Activated CD4-positive, CD25-positive, alpha-beta regulatory T cell treated with anti-CD3 and anti-CD28 coated beads, Interleukin-2, amount 50 U/mL, for 24 hours (primary cell): ENCODE data around the gene ST3GAL3.

Experiments
- ATAC-seq, 2 donors: fragments of 150-1000 bp; cut with Tn5 transposase; one replicate each; pipeline ENCODE4 v1.10.0; 2021; ENCODE audit warnings: mild to moderate bottlenecking in 1 of 2, moderate library complexity in 1 of 2

ST3GAL3 gene

DNA sequence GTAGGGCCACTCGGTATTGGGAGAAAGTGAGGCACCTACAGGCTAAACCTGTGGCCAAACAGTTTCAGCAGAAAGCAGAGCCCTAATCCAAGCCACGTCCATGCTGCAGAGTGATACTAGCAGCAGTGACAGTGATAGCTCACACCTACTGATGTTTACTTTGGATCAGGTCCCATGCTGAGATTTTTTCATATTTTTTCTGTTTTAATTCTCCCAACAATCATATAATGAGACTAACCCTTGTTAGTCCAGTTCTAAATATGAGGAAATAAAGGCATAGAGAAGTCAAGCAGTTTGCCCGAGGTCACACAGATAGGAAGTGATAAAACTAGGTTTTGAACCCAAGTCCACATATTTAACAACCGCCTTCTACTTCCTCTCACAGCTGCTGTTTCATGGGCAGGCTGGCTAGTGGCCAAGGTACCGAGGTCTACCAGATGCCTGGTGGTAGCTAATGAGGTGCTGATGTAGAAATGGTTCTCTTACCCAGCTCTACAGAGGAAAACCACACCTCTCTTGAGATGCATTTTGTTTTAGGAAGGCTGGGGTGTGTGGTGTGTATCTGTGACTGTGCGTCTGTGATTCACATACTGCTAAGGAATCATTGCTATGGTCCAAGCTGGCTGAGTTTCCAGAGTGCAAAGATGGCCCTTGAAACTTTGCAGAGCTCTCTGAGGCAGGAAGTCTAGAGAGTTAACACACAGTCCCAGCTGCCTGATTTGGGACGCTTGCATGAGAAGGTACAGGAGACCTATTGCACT lies 146.0 kb downstream of the ST3GAL3 start:
- ATAC-seq = no peak

DNA sequence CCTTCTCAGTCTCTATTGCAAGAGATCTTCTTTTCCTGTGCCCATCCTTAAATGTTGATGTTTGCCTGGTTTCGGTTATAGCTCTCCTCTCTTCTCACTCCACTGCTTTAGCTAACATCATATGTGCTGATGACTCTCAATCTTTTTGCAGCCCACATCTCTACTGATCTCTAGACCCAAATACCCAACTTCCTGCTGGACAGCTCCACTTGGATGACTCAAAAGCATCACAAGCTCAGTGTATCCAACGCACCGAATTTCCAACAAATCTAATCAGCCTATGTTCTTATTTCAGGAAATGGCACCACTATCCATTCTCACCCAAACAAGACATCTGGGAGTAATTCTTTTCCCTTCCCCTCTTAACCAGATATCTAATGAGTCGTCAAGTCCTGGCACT lies 147.1 kb downstream of the ST3GAL3 start:
- ATAC-seq = no peak

DNA sequence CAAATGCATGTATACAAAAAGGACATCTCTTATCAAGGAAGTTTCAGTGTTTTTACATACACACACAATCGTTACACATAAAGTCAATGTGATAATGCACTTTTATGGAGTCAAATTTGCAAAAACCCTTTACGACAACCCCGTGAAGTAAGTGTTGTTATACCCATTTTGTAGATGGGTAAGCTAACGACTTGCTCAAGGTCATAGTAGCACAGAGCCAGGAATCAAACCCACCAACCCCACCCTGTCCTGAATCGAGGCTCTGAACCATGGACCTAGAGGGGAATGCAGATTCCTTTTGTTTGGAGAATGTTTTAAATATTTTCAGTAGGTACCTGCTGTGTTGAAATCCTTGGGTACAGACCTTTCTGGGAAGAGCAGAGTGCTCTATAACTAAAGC lies 148.9 kb downstream of the ST3GAL3 start:
- ATAC-seq = no peak

DNA sequence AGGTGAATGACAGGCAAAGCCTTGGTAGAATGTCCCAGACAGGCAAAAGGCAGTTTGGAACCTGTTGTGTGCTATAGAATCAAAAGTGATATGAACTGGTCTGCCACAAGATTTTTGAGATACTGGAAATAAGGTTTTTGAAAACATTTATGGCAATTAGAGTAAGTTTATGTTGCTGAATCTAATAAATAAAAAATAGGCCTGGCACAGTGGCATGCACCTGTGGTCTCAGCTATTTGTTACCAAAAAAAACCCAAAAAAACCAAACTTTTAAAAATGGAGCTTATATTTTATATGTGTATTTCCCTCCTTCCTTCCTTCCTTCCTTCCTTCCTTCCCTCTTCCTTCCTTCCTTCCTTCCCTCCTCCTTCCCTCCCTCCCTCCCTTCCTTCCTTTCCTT lies 149.8 kb downstream of the ST3GAL3 start:
- no peak for ATAC-seq

DNA sequence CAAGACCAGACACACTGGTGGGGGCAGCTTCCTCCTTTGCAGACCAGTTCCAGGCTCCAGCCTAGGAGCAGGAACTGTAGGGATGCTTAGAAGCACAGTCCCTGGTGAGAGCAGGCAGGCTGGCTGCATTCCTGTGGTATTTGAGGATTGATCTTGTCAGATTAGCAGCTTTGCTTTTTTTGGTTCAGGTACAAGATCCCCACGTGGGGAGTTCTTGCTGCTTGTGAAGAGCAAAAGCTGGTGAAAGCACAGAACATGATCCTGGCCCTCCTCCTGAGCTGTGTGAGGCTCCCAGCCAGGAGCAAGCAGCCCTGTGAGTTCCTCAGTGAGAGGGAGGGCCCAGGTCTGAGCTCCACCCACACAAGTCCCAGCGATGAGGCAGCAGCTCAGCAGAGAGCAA lies 151.0 kb downstream of the ST3GAL3 start:
- no peak for ATAC-seq

DNA sequence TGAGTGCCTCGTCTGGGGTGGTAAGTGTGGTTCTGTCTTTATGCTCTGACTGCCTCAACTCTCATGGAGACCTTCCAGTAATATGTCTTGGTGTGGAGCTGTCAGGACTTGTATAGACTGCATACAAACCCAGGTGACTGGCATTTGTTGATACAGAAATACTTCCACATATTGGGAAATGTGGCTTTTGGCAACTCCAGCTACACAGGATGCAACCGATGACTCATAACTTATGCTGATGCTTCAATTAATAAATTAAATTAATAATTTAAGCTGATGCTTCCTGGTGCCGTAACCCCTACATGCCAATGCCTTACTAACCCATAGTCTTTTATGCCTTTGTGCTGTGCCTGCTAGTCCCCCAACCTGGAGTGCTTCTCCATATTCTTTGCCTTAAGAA lies 154.0 kb downstream of the ST3GAL3 start:
- ATAC-seq = no peak

DNA sequence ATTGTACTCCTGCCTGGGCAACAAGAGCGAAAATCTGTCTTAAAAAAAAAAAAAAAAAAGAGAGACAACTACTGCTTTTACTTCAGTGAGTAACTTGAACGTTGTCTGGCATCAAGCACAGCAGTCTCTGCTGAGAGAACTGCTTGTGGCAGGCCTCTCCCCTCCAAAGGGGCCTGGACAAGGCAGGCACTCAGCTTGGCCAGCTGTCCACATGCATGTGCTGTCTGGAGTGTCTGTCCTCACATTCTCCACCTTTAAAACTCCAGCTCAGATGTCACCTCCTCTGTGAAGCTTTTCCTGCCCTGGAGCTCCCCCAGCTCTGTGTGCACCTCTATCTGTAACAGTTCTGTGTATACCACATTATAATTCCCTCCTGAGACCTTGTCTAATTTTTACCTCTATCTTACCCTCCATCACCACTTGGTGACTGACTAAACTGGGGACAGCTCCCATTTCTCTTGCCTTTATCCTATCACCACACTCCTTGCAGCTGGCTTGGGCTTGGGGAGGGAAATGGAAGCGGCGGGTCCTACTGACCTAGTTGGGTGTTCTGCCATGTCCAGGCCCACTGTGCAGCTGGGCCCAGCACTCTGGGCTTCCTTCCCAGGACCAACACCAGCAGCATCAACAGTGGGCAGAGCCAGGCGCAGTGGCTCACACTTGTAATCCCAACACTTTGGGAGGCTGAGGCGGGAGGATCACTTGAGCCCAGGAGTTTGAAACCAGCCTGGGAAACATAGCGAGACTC lies 154.8 kb downstream of the ST3GAL3 start:
- ATAC-seq = no peak

DNA sequence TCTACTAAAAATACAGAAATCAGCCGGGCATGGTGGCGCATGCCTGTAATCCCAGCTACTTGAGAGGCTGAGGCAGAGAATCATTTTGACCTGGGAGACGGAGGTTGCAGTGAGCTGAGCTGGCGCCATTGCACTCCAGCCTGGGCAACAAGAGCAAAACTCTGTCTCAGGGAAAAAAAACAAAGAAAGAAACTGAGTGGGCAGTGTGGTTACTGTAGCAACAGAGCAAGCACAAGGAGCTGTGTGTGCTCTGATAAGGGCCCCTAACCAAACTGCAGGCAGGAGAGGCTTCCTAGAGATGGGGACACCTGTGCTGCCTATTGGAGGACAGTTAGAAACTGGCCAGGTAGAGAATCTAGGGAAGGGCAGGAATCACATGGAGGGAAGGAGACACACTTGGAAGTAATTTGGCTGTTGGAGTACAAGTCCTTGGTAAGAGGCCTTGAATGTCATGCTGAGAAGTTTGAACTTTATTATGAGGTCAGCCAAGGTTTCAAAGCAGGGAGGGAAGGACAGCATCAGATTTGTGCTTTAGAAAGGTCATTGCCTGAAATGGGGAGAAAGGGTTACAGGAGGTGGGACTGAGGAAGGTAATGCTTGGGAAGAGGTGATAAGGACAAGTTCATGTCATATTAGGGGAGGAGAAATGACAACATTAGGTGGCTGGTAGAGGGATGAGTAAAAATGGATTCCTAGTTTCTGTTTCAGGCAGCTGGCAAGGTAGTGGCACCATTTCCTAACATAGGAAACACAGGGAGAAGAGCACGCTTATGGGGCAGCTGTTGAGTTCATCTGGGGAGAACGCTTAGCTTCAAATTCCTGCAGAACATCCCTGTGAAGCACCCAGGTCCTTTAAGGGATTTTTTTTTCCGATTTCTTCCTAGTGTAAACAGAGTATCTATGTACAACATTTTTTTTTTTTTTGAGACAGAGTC lies 157.0 kb downstream of the ST3GAL3 start:
- no peak for ATAC-seq

DNA sequence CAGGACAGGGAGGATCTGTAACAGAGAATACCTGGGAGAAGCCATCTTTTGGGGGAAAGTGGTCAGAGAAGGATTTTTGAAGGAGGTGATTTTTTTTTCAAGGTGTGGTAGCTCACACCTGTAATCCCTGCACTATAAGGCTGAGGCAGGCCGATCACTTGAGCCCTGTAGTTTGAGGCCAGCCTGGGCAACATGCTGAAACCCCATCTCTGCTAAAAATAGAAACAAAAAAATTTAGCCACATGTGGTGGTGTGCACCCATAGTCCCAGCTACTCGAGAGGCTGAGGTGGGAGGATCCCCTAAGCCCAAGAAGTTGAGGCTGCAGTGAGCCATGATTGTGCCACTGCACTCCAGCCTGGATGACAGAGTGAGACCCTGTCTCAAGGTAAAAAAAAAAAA lies 158.9 kb downstream of the ST3GAL3 start:
- ATAC-seq = no peak

DNA sequence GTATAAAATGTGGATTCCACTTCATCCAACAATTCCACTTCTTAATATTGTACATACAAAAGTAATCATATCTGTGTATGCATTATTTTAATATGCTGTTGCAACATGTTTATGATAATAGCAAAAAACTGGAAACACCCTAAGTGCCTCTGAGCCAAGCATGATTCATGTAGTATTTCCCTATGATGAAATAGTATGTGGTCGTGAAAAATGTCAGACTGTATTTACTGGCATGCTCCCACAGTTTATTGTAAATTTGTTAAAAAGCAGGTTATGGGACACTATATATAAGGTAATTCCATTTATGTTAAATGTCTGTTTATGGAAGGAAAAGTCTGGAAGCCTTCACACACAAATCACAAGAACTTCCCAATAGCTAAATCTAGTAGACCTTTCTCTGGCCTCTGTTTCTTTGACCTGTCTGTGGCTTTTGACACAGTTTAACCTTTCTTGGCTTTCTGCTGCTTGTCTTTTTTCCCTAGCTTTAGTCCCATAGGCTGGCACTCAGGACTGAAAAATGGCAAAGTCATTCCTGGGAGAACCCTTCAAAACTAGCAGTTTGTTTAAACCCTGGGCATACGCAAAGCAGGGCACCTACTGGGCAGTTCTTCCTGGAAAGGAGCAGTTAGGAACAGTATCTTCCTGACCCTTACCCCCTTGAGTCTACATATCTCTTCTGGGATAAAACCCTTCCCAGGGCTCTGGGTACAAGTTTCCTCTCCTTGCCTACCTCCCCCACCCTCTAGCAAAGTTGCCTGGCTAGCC lies 160.8 kb downstream of the ST3GAL3 start:
- ATAC-seq = no peak

DNA sequence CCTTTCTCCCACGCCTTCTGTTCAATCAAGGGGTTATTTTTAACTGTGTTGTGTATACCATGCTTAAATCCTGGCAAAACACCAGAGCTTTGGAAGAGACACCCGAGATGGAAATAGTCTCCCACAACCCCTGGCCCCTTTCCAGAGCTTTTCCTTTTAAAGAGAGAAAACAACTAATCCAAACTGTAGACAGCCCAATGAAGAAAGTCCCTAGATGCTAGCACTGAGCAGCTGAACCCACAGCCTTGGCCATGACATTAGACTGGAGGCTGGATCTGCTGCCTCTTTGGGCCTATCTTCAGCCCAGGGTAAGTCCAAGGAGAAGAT lies 161.4 kb downstream of the ST3GAL3 start:
- no peak for ATAC-seq

DNA sequence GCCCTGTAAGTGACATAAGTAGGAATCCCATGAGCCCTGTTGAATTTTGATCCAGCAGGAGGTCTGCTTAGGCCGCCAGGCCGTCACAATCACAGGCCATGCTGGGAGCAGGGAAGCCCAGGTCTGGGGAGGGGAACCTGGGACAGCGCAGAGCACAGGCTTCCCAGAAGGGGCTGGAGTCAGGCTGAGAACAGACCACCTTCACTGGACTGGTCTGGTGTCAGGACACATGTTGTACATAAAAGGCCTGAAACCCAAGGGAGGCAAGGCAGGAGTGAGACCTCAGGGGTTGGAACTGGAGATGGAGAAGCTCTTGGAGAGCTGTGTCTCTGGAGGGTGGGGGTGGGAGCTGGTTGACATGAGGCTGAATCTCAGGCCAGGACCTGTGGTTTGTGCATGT lies 163.0 kb downstream of the ST3GAL3 start:
- ATAC-seq = no peak

DNA sequence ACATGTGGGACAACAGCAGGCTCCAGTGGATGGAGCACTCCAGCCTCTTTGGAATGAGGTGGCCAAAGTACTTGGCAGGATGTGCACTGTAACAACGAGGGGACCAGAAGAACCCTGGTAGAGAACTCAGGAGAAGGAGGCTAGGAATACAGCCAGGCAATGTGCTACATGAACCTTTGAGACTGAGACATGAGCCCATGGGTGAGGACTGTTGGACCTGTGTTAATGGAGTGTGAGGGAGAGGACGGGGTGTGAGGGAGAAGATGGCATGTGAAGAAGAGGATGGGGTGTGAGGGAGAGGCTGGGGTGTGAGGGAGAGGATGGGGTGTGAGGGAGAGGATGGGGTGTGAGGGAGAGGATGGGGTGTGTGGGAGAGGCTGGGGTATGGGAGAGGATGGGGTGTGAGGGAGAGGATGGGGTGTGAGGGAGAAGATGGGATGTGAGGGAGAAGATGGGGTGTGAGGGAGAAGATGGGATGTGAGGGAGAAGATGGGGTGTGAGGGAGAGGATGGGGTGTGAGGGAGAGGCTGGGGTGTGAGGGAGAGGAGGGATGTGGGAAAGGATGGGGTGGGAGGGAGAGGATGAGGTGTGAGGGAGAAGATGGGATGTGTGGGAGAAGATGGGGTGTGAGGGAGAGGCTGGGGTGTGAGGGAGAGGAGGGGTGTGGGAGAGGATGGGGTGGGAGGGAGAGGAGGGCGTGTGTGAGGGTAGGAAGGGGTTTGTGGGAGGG lies 164.0 kb downstream of the ST3GAL3 start:
- no peak for ATAC-seq

DNA sequence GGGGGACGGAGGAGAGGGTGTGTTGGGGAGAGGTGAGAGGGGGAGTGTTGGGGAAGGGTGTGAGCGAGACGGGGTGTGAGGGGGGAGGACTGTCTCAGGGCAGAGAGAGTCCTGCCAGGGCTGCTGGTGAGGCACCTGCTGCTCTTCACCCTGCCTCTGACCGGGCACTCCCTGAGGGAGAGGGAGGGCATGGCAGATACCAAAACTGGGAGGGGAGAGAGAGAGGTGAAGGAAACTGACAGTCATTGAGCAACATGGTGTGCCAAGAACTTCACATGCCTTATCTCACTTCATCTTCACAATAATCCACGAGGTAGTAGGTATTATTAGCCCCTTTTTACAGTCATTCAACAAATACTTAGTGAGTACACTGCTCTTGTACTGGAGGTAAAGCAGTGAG lies 164.9 kb downstream of the ST3GAL3 start:
- ATAC-seq = no peak

DNA sequence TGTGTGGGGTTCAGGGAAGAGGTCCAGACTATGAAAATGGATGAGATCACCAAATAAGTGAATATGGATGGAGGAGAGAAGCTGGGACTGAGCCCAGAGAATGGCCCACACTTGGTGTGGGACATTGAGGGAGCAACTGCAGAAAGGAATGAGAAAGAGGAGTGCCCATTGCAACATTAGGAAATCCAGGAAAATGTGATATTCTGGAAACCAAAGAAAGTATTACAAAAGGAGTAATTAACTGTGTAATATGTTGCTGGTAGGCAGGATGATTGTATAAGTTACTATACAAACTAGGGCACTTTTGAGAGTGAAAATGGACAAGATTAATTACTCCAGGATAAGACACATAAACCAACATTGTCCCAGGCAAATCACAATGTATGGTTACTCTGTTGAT lies 166.5 kb downstream of the ST3GAL3 start:
- no peak for ATAC-seq

DNA sequence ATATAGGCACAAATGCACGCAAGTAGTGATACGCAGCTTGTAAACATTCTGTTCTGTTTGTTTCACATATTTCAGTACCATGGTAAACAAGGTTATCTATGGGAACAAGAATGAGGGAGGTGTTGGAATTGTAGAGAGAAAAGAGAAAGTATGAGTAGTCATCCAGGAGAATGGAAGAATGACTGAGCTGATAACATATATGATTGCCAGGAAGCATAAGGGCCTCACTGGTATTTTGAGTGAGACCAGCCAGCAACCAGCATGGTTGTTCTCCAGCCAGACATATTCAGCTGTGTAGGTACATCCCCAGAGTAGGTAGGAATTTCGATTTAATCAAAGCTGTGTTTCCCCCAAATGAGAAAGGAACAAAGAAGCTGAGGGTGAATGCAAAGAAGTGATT lies 167.4 kb downstream of the ST3GAL3 start:
- no peak for ATAC-seq

DNA sequence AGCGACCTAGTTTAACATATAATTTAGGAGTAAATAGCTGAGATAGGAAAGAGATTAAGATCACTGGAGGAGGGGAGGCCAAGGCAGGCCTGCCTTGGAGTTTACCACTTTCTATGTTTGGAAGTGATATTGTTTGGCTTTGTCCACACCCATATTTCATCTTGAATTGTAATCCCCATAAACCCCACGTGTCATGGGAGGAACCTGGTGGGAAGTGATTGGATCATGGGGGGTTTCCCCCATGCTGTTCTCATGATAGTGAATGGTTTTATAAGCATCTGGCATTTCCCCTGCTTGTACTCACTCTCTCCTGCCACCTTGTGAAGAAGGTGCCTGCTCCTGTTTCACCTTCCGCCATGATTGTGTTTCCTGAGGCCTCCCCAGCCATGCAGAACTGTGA lies 168.0 kb downstream of the ST3GAL3 start:
- ATAC-seq = no peak

DNA sequence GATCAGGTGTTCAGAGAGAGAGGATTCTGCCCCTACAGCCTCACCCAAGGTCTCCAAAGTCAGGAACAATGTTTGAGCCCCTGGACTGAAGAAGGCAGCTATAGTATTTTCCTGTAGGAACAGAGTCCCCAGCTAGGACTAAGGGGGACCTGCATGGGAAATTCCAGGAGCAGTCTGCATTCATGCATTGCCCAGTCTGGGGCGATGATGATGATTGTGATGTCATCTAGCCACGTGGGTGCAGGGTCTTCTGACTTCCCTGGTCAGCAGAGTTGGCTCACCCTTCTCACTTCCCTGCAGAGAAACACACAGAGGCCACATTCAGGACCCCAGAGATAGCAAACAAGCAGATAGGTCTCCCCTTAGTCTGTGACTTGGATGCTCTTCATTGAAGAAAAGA lies 169.8 kb downstream of the ST3GAL3 start:
- ATAC-seq = no peak

DNA sequence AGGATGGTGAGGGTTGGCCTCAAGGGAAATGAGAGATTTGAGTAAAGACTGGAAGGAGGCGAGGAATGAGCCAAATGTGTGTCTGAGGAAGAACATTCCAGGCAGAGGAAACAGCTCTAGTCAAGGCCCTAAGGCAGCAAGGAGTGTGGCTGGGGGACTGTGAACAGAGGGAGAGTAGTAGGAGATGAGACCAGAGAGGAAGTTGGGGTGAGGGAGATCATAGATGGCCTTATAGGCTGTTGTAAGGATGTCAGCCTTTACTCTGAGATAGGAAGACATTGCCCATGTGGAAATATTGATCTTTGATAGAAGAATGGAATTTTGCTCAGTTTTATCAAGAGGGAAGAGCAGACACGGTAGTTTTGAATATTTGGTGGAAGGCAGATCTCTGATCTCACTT lies 171.1 kb downstream of the ST3GAL3 start:
- ATAC-seq = no peak

DNA sequence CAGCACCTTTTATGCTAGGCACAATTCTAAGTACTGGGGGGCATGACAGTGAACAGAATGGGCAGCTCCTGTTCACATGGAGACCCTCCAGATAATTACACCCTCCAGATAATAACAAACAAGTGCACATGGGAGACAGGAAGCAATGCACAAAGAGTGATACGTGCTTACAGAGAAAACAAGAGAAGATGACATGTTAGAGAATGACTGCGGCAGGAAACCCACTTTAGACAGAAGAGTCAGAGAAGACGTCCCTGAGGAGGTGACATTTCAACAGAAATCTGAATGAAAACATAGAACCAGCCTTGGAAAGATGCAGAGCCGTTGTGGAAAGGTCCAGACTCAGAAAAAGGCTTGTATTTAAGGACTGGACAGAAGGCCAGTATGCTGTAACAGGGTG lies 171.5 kb downstream of the ST3GAL3 start:
- no peak for ATAC-seq

DNA sequence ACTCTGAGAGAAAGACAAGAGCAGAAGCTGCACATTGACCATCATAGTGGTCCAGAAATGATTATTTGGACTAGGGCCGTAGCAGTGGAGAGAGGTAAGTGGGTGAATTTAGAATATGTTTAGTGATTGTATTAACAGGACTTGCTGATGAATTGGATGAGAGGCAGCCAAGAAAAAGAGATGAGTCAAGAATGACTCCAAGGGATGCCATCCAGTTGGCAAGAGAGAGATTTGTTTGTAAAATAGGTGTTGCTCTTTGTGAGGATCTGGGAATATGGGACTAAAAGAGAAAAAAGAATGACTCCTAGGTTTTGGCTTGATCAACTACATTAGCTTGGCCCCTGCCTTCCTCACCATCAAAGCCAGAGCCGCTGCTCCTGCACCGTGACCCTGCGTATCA lies 172.1 kb downstream of the ST3GAL3 start:
- no peak for ATAC-seq

DNA sequence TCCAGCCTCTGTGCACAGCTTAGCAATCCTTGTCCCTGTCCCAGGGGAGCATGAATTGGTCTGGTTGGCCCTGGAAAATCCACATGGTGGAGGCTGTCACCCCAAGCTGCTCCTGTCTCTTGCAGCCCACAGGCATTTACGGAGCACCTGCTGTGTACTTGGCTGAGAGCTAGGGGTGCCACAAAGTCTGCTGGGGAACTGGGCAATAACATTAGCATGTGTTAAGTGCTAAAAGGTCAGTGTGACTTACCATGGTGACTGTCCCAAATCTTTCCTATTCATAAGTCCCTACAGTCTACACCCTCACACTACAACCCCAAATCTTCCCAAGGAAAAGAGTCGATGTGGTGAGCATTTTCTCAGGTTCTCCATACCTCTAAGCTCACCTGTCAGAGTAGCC lies 172.7 kb downstream of the ST3GAL3 start:
- ATAC-seq = no peak
